ENCODE results near the gene SLC50A1. TPM values are rescaled to one million over a fixed set of nuclear protein-coding genes. Genes with fewer than 3 reads are reported as not detected.

Gene SLC50A1
- total and polyA plus RNA-seq, 2 of the 8 experiments (the other 6 are each of a cell fraction or from before 2014, with no cell fraction given) = 36.5 to 90.8 TPM

GRCh38 chr1:155181371-155182051 lies 45.9 kb downstream of the SLC50A1 start:
- DNase-seq (ENCODE audit: low read depth in 1 of 2, low spot score in 2 of 2) = no peak
- Histone ChIP-seq H4K8ac (ENCODE audit: extremely low read depth, insufficient read depth, low read length) (no peak overlapping the region; the same call in none of the 2 replicates), H2BK5ac (ENCODE audit: low read depth, low read length) (no peak overlapping the region), H2BK15ac (ENCODE audit: low read length) (no peak overlapping the region), H4K5ac (ENCODE audit: insufficient read length, low read depth, low read length) (no peak overlapping the region), H3K23ac (ENCODE audit: insufficient read length) (no peak overlapping the region), H3K56ac (replicated peaks; ENCODE audit: insufficient read length, low read depth, low read length) (no peak overlapping the region), H3K4me1 (replicated peaks in 1 of 4; ENCODE audit: control insufficient read depth in 3 of 4, insufficient read depth in 4 of 4, low read length in 3 of 4) (peaks cover 2 to 9% (median 6%) of the 10 kb centered on the region in 4 experiments), H3K9ac (replicated peaks in 1 of 4; ENCODE audit: extremely low read depth in 1 of 4, low read depth in 3 of 4, low read length in 3 of 4) (no peak overlapping the region), H2AK5ac (ENCODE audit: low read depth, low read length) (no peak overlapping the region), H2BK120ac (replicated peaks; ENCODE audit: low read depth, low read length) (no peak overlapping the region), H2BK12ac (ENCODE audit: low read depth, low read length) (no peak overlapping the region), H3K79me2 (ENCODE audit: control insufficient read depth in 1 of 2, insufficient read depth in 2 of 2, low read length in 2 of 2) (no peaks in the 10 kb centered on the region), H3K18ac (ENCODE audit: extremely low read depth, low read length) (no peak overlapping the region), H3K27ac (ENCODE audit: low read depth, low read length) (no peak overlapping the region), H3K9me3 (ENCODE audit: insufficient read depth in 2 of 2, low read depth in 1 of 2, low read length in 1 of 2) (no peaks in the 10 kb centered on the region), H3K23me2 (ENCODE audit: low read depth, low read length) (no peaks in the 10 kb centered on the region; the same call in 1 of the 2 replicates), H3K4me3 (ENCODE audit: extremely low read depth in 1 of 4, insufficient read depth in 2 of 4, low read depth in 3 of 4, low read length in 4 of 4) (no peak overlapping the region), H3K79me1 (ENCODE audit: low read depth, low read length) (no peaks in the 10 kb centered on the region), H3K14ac (ENCODE audit: insufficient read length) (no peak overlapping the region), H3K4ac (replicated peaks; ENCODE audit: insufficient read length, low read depth, low read length) (no peak overlapping the region), H3K4me2 (ENCODE audit: insufficient read depth in 1 of 2, low read depth in 2 of 2, low read length in 2 of 2) (no peak overlapping the region), H2BK20ac (ENCODE audit: low read length) (no peak overlapping the region), H4K20me1 (replicated peaks in 1 of 2; ENCODE audit: control insufficient read depth in 1 of 2, insufficient read depth in 2 of 2, low read length in 2 of 2) (peaks cover 5 to 7% of the 10 kb centered on the region in 2 experiments), H2AFZ (ENCODE audit: low read length) (no peak overlapping the region), H3K27me3 (replicated peaks in 1 of 4; ENCODE audit: control insufficient read depth in 3 of 4, extremely low read depth in 1 of 4, insufficient read depth in 3 of 4, low read length in 3 of 4) (no peaks in the 10 kb centered on the region), H3K36me3 (ENCODE audit: control insufficient read depth in 2 of 4, insufficient read depth in 4 of 4, low read length in 3 of 4) (peaks cover 15 to 49% (median 36%) of the 10 kb centered on the region in 4 experiments), H4K91ac (replicated peaks; ENCODE audit: insufficient read length, low read length) (no peak overlapping the region)
- TF ChIP-seq, protein P1, sequence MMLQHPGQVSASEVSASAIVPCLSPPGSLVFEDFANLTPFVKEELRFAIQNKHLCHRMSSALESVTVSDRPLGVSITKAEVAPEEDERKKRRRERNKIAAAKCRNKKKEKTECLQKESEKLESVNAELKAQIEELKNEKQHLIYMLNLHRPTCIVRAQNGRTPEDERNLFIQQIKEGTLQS (IDR thresholded peaks at IDR 0.05; ENCODE audit: insufficient read depth, low read depth, low read length) = no peak
- TF ChIP-seq BCL11A (IDR thresholded peaks at IDR 0.05; ENCODE audit: low read depth in 2 of 2, low read length in 2 of 2) = no peak
- ChIA-PET POLR2A (ENCODE audit: partially characterized antibody) (interaction anchor here (20.5 kb wide), 1 partner anchor 20 kb away, joined by 512 read pairs; the partner anchor contains the start of genes MTX1 and THBS3), CTCF (ENCODE audit: partially characterized antibody) (interaction anchor here (7.9 kb wide), 1 partner anchor 12 kb away, joined by 107 read pairs; no protein-coding TSS in a partner anchor)
- no peak for FAIRE-seq
- 97% methylated on average over 17 of the region's 18 CpGs; no CpG with 5 or more reads in 1 of the 2 experiments for WGBS, 2 experiments (ENCODE audit: extremely low coverage in 1 of 2, insufficient coverage in 1 of 2, insufficient read length in 1 of 2, insufficient replicate concordance in 2 of 2, low coverage in 1 of 2, low lambda C conversion rate in 2 of 2, missing lambda C conversion rate in 1 of 2)
